ENCODE results near the gene TNXB. TPM values are rescaled to one million over a fixed set of nuclear protein-coding genes. Genes with fewer than 3 reads are reported as not detected.

The TNXB gene
- total RNA-seq, 1 experiment from 2014 or later, result 11.5 TPM

DNA sequence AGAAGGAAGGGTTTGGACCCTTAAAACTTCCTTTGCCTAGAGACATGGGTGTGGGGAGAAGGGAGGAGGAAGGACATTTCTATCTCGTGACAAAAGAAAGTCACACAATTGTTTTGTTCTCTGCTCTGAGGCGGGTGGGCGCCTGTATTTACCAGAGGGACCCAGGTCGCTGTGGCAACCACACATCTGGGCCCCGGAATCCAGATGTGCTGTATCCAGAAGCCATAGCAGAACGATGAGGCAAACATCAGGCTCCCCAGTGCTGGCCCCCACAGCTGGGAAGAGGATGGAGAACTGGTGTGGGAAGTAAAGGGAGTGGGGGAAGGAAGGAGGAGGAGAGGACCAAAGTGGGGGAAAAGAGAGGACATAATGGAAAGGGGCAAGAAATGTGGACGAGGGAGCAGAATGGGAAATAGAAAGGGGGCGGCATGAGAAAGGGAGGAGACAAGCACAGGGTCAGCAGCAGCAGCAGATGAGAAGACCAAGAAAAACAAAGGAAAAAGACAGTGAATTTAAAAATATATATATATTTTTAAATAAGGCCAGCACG lies 3.4 kb upstream of the TNXB start:
- H3K4me3 ChIP-seq (ENCODE audit: low read depth, low read length, poor library complexity, severe bottlenecking), result no peak overlapping the region
- H3K27ac ChIP-seq (ENCODE audit: low read depth, low read length, poor library complexity, severe bottlenecking), result no peak overlapping the region
- TF ChIP-seq EZH2 (IDR thresholded peaks at IDR 0.05; ENCODE audit: borderline replicate concordance, low read depth, low read length, poor library complexity, severe bottlenecking), result no peak
- TF ChIP-seq, protein P1, sequence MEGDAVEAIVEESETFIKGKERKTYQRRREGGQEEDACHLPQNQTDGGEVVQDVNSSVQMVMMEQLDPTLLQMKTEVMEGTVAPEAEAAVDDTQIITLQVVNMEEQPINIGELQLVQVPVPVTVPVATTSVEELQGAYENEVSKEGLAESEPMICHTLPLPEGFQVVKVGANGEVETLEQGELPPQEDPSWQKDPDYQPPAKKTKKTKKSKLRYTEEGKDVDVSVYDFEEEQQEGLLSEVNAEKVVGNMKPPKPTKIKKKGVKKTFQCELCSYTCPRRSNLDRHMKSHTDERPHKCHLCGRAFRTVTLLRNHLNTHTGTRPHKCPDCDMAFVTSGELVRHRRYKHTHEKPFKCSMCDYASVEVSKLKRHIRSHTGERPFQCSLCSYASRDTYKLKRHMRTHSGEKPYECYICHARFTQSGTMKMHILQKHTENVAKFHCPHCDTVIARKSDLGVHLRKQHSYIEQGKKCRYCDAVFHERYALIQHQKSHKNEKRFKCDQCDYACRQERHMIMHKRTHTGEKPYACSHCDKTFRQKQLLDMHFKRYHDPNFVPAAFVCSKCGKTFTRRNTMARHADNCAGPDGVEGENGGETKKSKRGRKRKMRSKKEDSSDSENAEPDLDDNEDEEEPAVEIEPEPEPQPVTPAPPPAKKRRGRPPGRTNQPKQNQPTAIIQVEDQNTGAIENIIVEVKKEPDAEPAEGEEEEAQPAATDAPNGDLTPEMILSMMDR (conservative IDR thresholded peaks at IDR 0.05; ENCODE audit: low read depth, low read length), result no peak
- H3K27me3 ChIP-seq (replicated peaks; ENCODE audit: insufficient read depth, low read depth, low read length, poor library complexity), result peaks cover 5% of the 10 kb centered on the region
- ChIA-PET POLR2A (ENCODE audit: low non-redundant PET) (no interaction called here), CTCF (no interaction called here)
- H3K36me3 ChIP-seq (ENCODE audit: insufficient read depth, low read length, poor library complexity, severe bottlenecking), result peaks cover 11% of the 10 kb centered on the region
- no peak for DNase-seq (ENCODE audit: low spot score)
- H3K9me3 ChIP-seq (ENCODE audit: low read depth, low read length, poor library complexity, severe bottlenecking), result no peaks in the 10 kb centered on the region
- H3K4me1 ChIP-seq (ENCODE audit: insufficient read depth, low read length, poor library complexity, severe bottlenecking), result peaks cover 11% of the 10 kb centered on the region
- intact Hi-C loops (cut with micrococcal nuclease; ENCODE audit: unreplicated experiment), result no loop called here
- no TSS peak for BruUV-seq (replicated peaks)

DNA sequence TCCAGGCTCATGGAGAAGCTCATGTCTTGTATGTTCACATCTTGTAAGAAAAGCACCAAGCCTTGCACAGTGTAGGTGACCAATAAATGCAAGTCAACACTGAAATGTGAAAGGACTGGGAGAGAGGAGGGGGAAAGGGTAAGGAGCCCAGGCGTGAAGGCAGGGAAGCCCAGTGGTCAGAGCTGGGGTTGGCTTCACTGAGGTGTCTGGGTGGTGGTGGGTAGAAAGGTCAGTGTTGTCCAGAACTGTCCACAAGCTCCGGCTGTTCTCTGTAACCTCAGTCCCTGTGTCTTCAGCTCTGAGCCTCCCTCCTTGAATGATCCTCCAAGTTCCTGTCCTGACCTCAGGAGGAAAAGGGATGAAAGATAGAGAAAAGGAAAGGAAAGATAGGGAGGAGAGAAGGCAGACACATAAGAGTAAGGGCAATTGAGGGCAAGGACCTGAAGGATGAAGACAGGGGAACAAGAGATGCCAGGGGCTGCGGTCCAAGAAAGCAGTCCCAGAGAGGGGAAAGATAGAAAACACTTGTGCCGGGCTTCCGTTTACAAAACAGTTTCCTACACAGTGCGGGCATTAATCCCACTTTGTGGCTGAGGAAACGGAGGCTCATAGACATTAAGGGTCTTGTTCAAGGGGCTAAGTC lies 2.4 kb upstream of the TNXB start:
- Histone ChIP-seq H3K27ac (ENCODE audit: low read depth, low read length, poor library complexity, severe bottlenecking) (no peak overlapping the region), H3K9me3 (ENCODE audit: low read depth, low read length, poor library complexity, severe bottlenecking) (no peaks in the 10 kb centered on the region), H3K36me3 (ENCODE audit: insufficient read depth, low read length, poor library complexity, severe bottlenecking) (peaks cover 2% of the 10 kb centered on the region), H3K4me1 (ENCODE audit: insufficient read depth, low read length, poor library complexity, severe bottlenecking) (peaks cover 14% of the 10 kb centered on the region), H3K4me3 (ENCODE audit: low read depth, low read length, poor library complexity, severe bottlenecking) (no peak overlapping the region), H3K27me3 (replicated peaks; ENCODE audit: insufficient read depth, low read depth, low read length, poor library complexity) (peaks cover 5% of the 10 kb centered on the region)
- TF ChIP-seq, protein P1 (conservative IDR thresholded peaks at IDR 0.05; ENCODE audit: low read depth, low read length), result no peak
- TF ChIP-seq EZH2 (IDR thresholded peaks at IDR 0.05; ENCODE audit: borderline replicate concordance, low read depth, low read length, poor library complexity, severe bottlenecking), result no peak
- ChIA-PET CTCF (no interaction called here), POLR2A (ENCODE audit: low non-redundant PET) (no interaction called here)
- DNase-seq (ENCODE audit: low spot score), result no peak
- intact Hi-C loops (cut with micrococcal nuclease; ENCODE audit: unreplicated experiment), result no loop called here
- BruUV-seq (replicated peaks), result no TSS peak

DNA sequence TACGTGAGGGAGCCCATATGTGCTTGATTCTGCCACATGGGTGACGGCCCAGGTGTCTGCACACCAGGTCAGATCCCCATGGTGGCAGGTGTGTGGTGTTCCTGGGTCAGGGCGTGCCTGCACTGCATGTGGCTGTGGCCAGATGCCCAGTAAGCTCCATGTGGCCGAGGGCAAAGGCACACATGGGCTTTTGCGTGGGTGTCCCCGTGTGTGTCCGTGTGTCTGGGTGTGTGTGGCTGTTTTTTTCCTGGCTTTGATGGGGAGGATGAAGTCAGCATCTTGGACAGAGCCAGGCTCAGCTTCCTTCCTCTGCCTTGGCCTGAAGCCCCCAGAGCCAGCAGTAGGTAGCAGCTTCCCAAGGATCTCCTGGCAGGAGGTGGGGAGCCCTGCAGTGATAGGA lies 1.5 kb upstream of the TNXB start:
- no peak for TF ChIP-seq EZH2 (IDR thresholded peaks at IDR 0.05; ENCODE audit: borderline replicate concordance, low read depth, low read length, poor library complexity, severe bottlenecking)
- TF ChIP-seq, protein P1 (conservative IDR thresholded peaks at IDR 0.05; ENCODE audit: low read depth, low read length), result no peak
- H3K4me1 ChIP-seq (ENCODE audit: insufficient read depth, low read length, poor library complexity, severe bottlenecking), result peaks cover 14% of the 10 kb centered on the region
- DNase-seq (ENCODE audit: low spot score), result no peak
- ChIA-PET CTCF (interaction anchor here (0.5 kb wide), 1 partner anchor 14 kb away, joined by 4 read pairs; no protein-coding TSS in a partner anchor), POLR2A (ENCODE audit: low non-redundant PET) (no interaction called here)
- no peaks in the 10 kb centered on the region for H3K9me3 ChIP-seq (ENCODE audit: low read depth, low read length, poor library complexity, severe bottlenecking)
- no peaks in the 10 kb centered on the region for H3K36me3 ChIP-seq (ENCODE audit: insufficient read depth, low read length, poor library complexity, severe bottlenecking)
- intact Hi-C loops (cut with micrococcal nuclease; ENCODE audit: unreplicated experiment), result no loop called here
- H3K4me3 ChIP-seq (ENCODE audit: low read depth, low read length, poor library complexity, severe bottlenecking), result no peak overlapping the region
- H3K27me3 ChIP-seq (replicated peaks; ENCODE audit: insufficient read depth, low read depth, low read length, poor library complexity), result peaks cover 5% of the 10 kb centered on the region
- H3K27ac ChIP-seq (ENCODE audit: low read depth, low read length, poor library complexity, severe bottlenecking), result no peak overlapping the region
- BruUV-seq (replicated peaks), result no TSS peak
